Ishikawa (cell line): ENCODE data around the gene IREB2.

Experiments
- CEBPB ChIP-seq: IDR thresholded peaks from 2 replicates; pipeline ENCODE4 v1.6.1; 2012
- CREB1 ChIP-seq: IDR thresholded peaks from 2 replicates; pipeline ENCODE4 v1.6.1; 2012; ENCODE audit warnings: low read depth
- EGR1 ChIP-seq: IDR thresholded peaks from 2 replicates; pipeline ENCODE4 v1.6.1; 2012
- EP300 ChIP-seq: IDR thresholded peaks from 2 replicates; pipeline ENCODE4 v1.6.1; 2012; ENCODE audit warnings: borderline replicate concordance
- FOXM1 ChIP-seq: IDR thresholded peaks from 2 replicates; pipeline ENCODE4 v1.6.1; 2012; ENCODE audit warnings: low read depth, borderline replicate concordance
- NFIC ChIP-seq: IDR thresholded peaks from 2 replicates; pipeline ENCODE4 v1.6.1; 2012
- RAD21 ChIP-seq: IDR thresholded peaks from 2 replicates; pipeline ENCODE4 v1.6.1; 2012; ENCODE audit warnings: low read depth
- TAF1 ChIP-seq: IDR thresholded peaks from 2 replicates; pipeline ENCODE4 v1.6.1; 2012; ENCODE audit warnings: low read depth, mild to moderate bottlenecking
- TCF12 ChIP-seq: IDR thresholded peaks from 2 replicates; pipeline ENCODE4 v1.6.1; 2012; ENCODE audit warnings: low read depth
- TEAD4 ChIP-seq: IDR thresholded peaks from 2 replicates; pipeline ENCODE4 v1.6.1; 2012
- YY1 ChIP-seq: IDR thresholded peaks from 2 replicates; pipeline ENCODE4 v1.6.1; 2012; ENCODE audit warnings: low read depth
- ZBTB7A ChIP-seq: IDR thresholded peaks from 2 replicates; pipeline ENCODE4 v1.6.1; 2012; ENCODE audit warnings: low read depth
- TF ChIP-seq, protein P1 (sequence below): IDR thresholded peaks from 2 replicates; pipeline ENCODE4 v1.6.1; 2012
- TF ChIP-seq, protein P2 (sequence below): IDR thresholded peaks from 2 replicates; pipeline ENCODE4 v1.6.1; 2012; ENCODE audit warnings: low read depth, mild to moderate bottlenecking
- TF ChIP-seq, protein P3 (sequence below): IDR thresholded peaks from 2 replicates; pipeline ENCODE4 v1.6.1; 2012

The IREB2 gene

DNA sequence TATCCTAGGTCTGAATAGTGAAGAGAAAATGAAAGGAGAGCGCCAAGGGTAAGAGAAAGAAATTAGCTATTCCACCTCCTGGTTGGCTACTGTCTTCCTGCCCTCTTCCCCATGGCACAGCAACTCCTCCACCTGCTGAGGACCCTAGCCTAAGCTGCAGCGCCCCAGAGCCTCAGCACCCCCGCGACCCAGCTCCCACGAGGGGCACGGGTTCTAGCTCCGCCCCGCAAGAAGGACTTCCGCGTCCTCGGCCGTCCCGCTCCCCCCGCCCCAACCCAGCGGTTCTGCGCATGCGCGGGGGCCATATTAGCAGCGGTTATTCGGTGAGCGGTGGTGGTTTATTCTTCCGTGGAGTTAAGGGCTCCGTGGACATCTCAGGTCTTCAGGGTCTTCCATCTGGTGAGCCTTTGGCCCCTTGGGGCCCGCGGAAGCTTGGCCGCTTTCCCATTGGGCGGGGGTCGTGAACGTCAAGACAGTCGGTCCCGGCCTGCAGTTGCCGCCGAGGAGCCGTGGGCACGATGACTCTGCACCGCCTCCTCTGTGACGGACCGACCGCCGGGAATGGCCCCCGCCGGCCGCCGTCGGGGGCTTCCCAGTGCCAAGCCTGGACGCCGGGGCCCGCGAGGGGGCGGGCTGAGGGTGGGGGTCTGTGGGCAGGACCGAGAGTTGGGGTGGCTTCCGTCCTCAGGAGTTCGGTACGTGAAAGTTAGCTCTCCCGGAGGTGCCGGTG, 102.3 kb downstream of the IREB2 start, which contains the start of gene PSMA4:
TSS of gene PSMA4 (plus strand) at position 304 of the 730 bp plus-strand sequence. CDS start 1,484 bp downstream, outside the sequence.
- 0 out of 2 replicates have a peak, but pooled peaks have one; percentile 15 for TF ChIP-seq TEAD4
- TF ChIP-seq, protein P1, sequence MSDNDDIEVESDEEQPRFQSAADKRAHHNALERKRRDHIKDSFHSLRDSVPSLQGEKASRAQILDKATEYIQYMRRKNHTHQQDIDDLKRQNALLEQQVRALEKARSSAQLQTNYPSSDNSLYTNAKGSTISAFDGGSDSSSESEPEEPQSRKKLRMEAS: peak; percentile 89
- TF ChIP-seq RAD21: no peak
- TF ChIP-seq TAF1: peak; percentile 82
- no peak for TF ChIP-seq TCF12
- 0 out of 2 replicates have a peak, but pooled peaks have one; percentile 26 for TF ChIP-seq CREB1
- TF ChIP-seq YY1: peak; percentile 91
- TF ChIP-seq ZBTB7A: peak; percentile 84

DNA sequence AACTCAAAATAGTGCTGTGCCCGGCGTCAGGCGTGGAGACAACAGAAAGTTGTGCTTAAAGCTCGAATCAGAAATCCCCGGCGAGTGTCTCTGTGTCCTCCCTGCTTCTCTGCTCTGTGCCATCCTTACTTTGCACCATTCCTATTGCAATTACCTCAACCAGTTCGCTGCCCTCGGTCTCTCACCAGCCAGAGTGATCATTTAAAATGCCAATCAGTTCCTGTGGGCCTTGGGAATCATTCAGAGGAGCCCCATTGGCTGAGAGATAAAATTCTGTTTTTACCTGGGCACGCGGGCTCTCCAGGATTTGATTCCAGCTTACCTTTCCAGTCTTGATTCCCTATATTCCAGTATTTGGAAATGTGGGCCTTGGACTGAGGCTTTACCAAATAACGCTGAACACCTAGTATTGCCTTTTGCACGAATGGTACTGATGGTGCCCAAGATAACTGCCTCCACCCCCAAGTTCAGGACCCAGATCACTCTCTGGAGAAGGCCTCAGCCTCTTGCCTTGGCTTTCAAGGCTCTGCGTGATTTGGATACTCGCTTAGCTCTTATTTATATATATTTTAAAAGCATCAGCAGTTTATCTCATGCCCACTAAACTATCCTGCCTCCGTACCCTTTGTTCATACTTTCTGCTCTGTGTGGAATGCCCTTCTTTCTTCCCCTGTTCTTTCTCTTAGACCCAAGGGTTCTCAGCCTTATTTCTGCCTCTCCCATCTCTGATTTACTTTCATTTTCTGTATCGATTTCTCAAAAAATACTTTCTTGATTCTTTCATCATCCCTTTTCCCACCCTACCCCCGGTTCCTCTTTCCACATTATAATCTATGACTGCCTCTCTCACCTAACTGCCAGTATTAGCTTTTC, 103.1 kb downstream of the IREB2 start:
- no peak for TF ChIP-seq CREB1

DNA sequence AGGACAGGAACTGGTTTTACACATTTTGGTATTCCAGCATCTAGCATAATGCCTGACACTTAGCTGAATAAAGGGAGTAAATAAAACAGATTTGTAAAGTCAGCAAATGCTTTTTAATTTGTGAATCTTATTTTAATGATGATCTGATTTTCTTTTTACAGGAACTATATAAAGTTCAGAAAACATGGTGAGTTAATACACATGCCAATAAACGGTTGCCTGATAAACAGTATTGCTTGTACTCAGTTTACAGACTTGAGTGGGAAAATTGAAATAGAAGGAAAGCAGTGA, 103.7 kb downstream of the IREB2 start:
- TF ChIP-seq EP300: no peak
- no peak for TF ChIP-seq NFIC
- TF ChIP-seq CEBPB: no peak

DNA sequence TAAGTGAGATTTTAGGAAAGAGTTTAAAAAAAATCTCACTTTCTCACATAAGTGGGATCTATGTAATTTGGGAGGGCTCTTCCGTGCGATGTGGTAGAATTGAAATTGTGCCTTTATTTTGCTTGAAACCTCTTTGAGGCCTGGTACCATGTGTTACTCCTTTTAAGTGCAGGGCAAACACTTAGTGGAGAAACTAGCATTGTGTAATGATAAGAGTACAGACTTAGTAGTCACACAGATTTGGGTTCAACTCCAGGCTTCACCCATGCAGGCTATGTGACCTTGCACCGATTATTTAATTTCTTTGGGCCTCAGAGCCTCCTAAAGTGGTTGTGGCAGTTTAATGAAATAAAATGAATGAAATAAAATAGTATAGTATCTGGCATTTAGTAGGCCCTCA, 104.6 kb downstream of the IREB2 start:
- TF ChIP-seq CREB1 (no peak), TCF12 (no peak), YY1 (no peak)
- TF ChIP-seq, protein P2, sequence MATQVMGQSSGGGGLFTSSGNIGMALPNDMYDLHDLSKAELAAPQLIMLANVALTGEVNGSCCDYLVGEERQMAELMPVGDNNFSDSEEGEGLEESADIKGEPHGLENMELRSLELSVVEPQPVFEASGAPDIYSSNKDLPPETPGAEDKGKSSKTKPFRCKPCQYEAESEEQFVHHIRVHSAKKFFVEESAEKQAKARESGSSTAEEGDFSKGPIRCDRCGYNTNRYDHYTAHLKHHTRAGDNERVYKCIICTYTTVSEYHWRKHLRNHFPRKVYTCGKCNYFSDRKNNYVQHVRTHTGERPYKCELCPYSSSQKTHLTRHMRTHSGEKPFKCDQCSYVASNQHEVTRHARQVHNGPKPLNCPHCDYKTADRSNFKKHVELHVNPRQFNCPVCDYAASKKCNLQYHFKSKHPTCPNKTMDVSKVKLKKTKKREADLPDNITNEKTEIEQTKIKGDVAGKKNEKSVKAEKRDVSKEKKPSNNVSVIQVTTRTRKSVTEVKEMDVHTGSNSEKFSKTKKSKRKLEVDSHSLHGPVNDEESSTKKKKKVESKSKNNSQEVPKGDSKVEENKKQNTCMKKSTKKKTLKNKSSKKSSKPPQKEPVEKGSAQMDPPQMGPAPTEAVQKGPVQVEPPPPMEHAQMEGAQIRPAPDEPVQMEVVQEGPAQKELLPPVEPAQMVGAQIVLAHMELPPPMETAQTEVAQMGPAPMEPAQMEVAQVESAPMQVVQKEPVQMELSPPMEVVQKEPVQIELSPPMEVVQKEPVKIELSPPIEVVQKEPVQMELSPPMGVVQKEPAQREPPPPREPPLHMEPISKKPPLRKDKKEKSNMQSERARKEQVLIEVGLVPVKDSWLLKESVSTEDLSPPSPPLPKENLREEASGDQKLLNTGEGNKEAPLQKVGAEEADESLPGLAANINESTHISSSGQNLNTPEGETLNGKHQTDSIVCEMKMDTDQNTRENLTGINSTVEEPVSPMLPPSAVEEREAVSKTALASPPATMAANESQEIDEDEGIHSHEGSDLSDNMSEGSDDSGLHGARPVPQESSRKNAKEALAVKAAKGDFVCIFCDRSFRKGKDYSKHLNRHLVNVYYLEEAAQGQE: no peak
- TF ChIP-seq, protein P3, sequence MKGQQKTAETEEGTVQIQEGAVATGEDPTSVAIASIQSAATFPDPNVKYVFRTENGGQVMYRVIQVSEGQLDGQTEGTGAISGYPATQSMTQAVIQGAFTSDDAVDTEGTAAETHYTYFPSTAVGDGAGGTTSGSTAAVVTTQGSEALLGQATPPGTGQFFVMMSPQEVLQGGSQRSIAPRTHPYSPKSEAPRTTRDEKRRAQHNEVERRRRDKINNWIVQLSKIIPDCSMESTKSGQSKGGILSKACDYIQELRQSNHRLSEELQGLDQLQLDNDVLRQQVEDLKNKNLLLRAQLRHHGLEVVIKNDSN: no peak
- TF ChIP-seq, protein P1: no peak

DNA sequence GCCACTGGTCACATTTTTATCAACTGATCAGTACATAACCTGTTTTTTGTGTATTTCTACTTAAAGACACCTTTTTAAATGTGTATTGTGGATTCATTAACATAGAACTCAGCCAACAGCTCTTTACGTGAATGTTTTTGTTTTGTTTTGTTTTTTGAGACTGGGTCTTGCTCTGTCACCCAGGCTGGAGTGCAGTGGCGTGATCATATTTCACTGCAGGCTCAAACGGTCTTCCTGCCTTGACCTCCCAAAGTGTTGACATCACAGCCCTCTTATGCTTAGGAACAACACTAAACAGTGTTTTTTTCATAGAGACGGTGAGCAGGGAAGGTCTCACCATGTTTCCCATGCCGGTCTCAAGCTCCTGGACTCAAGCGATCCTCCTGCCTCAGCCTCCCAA, 112.2 kb downstream of the IREB2 start:
- TF ChIP-seq EGR1: no peak
- TF ChIP-seq RAD21: no peak
- TF ChIP-seq EP300: no peak
- TF ChIP-seq, protein P3: no peak
- TF ChIP-seq CEBPB: no peak
- no peak for TF ChIP-seq TAF1
- TF ChIP-seq ZBTB7A: no peak

DNA sequence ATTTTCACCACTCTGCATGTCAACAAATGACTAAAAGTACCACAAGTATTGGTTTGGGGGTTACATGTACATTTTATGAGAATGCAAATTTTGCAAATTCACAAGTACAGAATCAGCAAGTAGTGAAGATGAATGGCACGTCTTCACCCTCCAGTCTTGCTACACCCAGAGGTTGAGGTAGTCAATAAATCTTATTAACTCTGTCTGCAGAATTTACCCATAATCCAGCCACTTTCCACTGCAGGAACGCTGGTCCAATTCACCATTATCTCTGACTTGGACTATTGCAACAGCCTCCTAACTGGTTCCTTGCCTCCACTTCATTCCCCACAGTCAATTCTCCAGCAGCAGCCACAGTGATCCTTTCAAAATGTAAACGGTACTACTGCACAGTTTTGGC, 112.8 kb downstream of the IREB2 start:
- TF ChIP-seq NFIC (no peak), EP300 (no peak), TEAD4 (no peak), CEBPB (no peak), EGR1 (no peak), RAD21 (no peak), CREB1 (no peak), YY1 (no peak), TCF12 (no peak), ZBTB7A (no peak), TAF1 (no peak), FOXM1 (no peak)
- TF ChIP-seq, protein P3: no peak
- TF ChIP-seq, protein P2: no peak
- TF ChIP-seq, protein P1: no peak
